Measurements from ENCODE around the gene TRIM36.

DNA sequence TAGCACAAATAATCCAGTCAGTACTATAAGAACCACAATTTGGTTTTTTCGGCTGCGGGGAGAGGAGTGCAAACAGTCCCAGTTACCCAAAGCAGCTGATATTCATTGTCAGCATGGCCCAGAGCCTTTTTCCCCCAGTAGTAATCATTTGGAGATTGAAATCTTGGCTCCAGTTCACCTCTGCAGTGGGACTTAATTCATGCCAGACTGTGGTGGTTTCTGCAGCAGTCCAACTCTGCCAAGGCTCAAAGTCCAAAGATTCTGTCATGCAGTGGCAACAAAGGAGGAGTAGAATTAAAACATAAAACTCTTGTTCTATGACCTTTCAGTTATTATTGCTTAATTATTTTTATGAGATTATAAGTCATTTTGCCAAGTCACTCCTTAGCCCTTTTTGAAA, 25.0 kb upstream of the TRIM36 start:
- TF ChIP-seq CTCF (IDR thresholded peaks at IDR 0.05; ENCODE audit: poor library complexity, severe bottlenecking), result no peak
- no peak for TF ChIP-seq TAF1 (IDR thresholded peaks at IDR 0.05; ENCODE audit: low read depth)
- no peak for TF ChIP-seq SMC3 (conservative IDR thresholded peaks at IDR 0.05; ENCODE audit: poor library complexity)
